Ovary (tissue), 3 donors: ENCODE measurements around the gene DNAJC1.

ENCODE experiments used
- EP300 ChIP-seq: sonication (generic); formaldehyde crosslinking; IDR thresholded peaks from one replicate; pipeline ENCODE4 v1.6.1; 2017; ENCODE audit warnings: antibody characterized with exemption
- POLR2A ChIP-seq: fragments of 450-650 bp; IDR thresholded peaks from one replicate; pipeline ENCODE4 v1.6.1; 2017; ENCODE audit warnings: antibody characterized with exemption, mild to moderate bottlenecking, moderate library complexity
- TF ChIP-seq, protein P1 (sequence below), 3 donors: fragments of 450-650 bp in 2 of 3; fragments of 200-600 bp in 1 of 3; IDR thresholded peaks; one replicate each; pipeline versions ENCODE4 v1.5.1 to v1.8.0; 2016 to 2022; ENCODE audit warnings: antibody characterized with exemption in 3 of 3, mild to moderate bottlenecking in 1 of 3
- donor health status: DM: no; HTN: no; CAD: no.

DNA sequence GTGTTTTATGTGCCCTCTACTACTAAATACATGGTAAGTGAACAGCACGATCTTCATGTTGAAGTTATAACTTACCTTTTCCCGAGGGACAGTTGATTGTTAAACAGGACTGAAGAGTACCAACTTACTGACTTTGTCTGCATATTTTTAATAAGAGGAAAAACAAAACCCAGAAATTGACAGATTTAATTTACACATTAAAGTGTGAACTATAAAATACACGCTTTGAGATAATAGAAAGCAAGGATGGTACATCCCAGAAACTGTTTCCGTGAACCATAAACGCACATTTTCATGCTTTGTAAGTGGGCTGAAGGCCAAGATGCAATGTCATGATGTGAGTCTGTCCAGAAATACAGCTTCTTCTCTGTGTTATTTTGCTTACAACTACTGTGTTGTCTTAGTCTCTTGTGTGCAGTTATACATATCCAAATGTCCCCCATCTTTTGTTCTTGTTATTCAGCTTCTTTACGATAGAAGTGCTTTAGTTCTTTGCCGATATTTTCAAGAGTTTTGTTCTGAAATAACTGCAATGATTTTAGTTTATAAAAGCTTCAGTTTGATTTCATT lies 279.4 kb downstream of the DNAJC1 start:
- TF ChIP-seq EP300 (no peak), POLR2A (no peak)
- TF ChIP-seq, protein P1, sequence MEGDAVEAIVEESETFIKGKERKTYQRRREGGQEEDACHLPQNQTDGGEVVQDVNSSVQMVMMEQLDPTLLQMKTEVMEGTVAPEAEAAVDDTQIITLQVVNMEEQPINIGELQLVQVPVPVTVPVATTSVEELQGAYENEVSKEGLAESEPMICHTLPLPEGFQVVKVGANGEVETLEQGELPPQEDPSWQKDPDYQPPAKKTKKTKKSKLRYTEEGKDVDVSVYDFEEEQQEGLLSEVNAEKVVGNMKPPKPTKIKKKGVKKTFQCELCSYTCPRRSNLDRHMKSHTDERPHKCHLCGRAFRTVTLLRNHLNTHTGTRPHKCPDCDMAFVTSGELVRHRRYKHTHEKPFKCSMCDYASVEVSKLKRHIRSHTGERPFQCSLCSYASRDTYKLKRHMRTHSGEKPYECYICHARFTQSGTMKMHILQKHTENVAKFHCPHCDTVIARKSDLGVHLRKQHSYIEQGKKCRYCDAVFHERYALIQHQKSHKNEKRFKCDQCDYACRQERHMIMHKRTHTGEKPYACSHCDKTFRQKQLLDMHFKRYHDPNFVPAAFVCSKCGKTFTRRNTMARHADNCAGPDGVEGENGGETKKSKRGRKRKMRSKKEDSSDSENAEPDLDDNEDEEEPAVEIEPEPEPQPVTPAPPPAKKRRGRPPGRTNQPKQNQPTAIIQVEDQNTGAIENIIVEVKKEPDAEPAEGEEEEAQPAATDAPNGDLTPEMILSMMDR (IDR thresholded peaks at IDR 0.05): no peak
